ENCODE measurements around the gene SLC22A23. TPM values are rescaled to one million over a fixed set of nuclear protein-coding genes. Genes with fewer than 3 reads are reported as not detected.

The SLC22A23 gene
- total RNA-seq, 1 experiment from 2014 or later = 10.1 TPM

- no peak for DNase-seq (ENCODE audit: low read depth)
- in situ Hi-C loops (cut with HindIII; ENCODE audit: low pct_unique_long_range_greater_than_20kb, low sequenced_read_pairs) = no loop called here
Measured at GRCh38 chr6:3426927-3427686, 29.7 kb downstream of the SLC22A23 start.

- in situ Hi-C loops (cut with HindIII; ENCODE audit: low pct_unique_long_range_greater_than_20kb, low sequenced_read_pairs) = no loop called here
- DNase-seq (ENCODE audit: low read depth) = no peak
Measured at GRCh38 chr6:3426091-3426926, 30.5 kb downstream of the SLC22A23 start.

- in situ Hi-C loops (cut with HindIII; ENCODE audit: low pct_unique_long_range_greater_than_20kb, low sequenced_read_pairs) = no loop called here
- DNase-seq (ENCODE audit: low read depth) = no peak
Measured at GRCh38 chr6:3425574-3425973, 31.3 kb downstream of the SLC22A23 start.

GRCh38 chr6:3424185-3424927 lies 32.5 kb downstream of the SLC22A23 start:
- no peak for DNase-seq (ENCODE audit: low read depth)
- in situ Hi-C loops (cut with HindIII; ENCODE audit: low pct_unique_long_range_greater_than_20kb, low sequenced_read_pairs) = no loop called here

- DNase-seq (ENCODE audit: low read depth) = no peak
- in situ Hi-C loops (cut with HindIII; ENCODE audit: low pct_unique_long_range_greater_than_20kb, low sequenced_read_pairs) = no loop called here
Measured at GRCh38 chr6:3423439-3424184, 33.2 kb downstream of the SLC22A23 start.

- in situ Hi-C loops (cut with HindIII; ENCODE audit: low pct_unique_long_range_greater_than_20kb, low sequenced_read_pairs) = no loop called here
- no peak for DNase-seq (ENCODE audit: low read depth)
Measured at GRCh38 chr6:3422435-3423070, 34.3 kb downstream of the SLC22A23 start.

GRCh38 chr6:3421791-3422434 lies 34.9 kb downstream of the SLC22A23 start:
- no peak for DNase-seq (ENCODE audit: low read depth)
- in situ Hi-C loops (cut with HindIII; ENCODE audit: low pct_unique_long_range_greater_than_20kb, low sequenced_read_pairs) = no loop called here

GRCh38 chr6:3421143-3421542 lies 35.7 kb downstream of the SLC22A23 start:
- in situ Hi-C loops (cut with HindIII; ENCODE audit: low pct_unique_long_range_greater_than_20kb, low sequenced_read_pairs) = no loop called here
- DNase-seq (ENCODE audit: low read depth) = no peak

- in situ Hi-C loops (cut with HindIII; ENCODE audit: low pct_unique_long_range_greater_than_20kb, low sequenced_read_pairs) = no loop called here
Measured at GRCh38 chr6:3419624-3420272, 37.1 kb downstream of the SLC22A23 start.

GRCh38 chr6:3418496-3419060 lies 38.3 kb downstream of the SLC22A23 start:
- DNase-seq (ENCODE audit: low read depth) = peak; percentile 28
- in situ Hi-C loops (cut with HindIII; ENCODE audit: low pct_unique_long_range_greater_than_20kb, low sequenced_read_pairs) = no loop called here

More at GRCh38 chr6:3419624-3420272, 37.1 kb downstream of the SLC22A23 start:
- peak; percentile 40 for DNase-seq (ENCODE audit: low read depth)

- no peak for DNase-seq (ENCODE audit: low read depth)
Measured at GRCh38 chr6:3417473-3417872, 39.4 kb downstream of the SLC22A23 start.

GRCh38 chr6:3415490-3415889 lies 41.4 kb downstream of the SLC22A23 start:
- no peak for DNase-seq (ENCODE audit: low read depth)
- in situ Hi-C loops (cut with HindIII; ENCODE audit: low pct_unique_long_range_greater_than_20kb, low sequenced_read_pairs) = no loop called here

More at GRCh38 chr6:3417473-3417872, 39.4 kb downstream of the SLC22A23 start:
- in situ Hi-C loops (cut with HindIII; ENCODE audit: low pct_unique_long_range_greater_than_20kb, low sequenced_read_pairs) = no loop called here

- in situ Hi-C loops (cut with HindIII; ENCODE audit: low pct_unique_long_range_greater_than_20kb, low sequenced_read_pairs) = no loop called here
- no peak for DNase-seq (ENCODE audit: low read depth)
Measured at GRCh38 chr6:3415082-3415453, 41.8 kb downstream of the SLC22A23 start.

GRCh38 chr6:3414327-3415081 lies 42.3 kb downstream of the SLC22A23 start:
- in situ Hi-C loops (cut with HindIII; ENCODE audit: low pct_unique_long_range_greater_than_20kb, low sequenced_read_pairs) = no loop called here
- no peak for DNase-seq (ENCODE audit: low read depth)

GRCh38 chr6:3413592-3413991 lies 43.3 kb downstream of the SLC22A23 start:
- in situ Hi-C loops (cut with HindIII; ENCODE audit: low pct_unique_long_range_greater_than_20kb, low sequenced_read_pairs) = no loop called here
- no peak for DNase-seq (ENCODE audit: low read depth)

Measured in Caki2 (cell line).